GM12891 (cell line): ENCODE results near the gene GPLD1.
"Not testable (repeated sequence)": the region's sequence is repeated elsewhere in the genome, so short reads cannot be mapped to it uniquely, and the experiment has no call there.

Source experiments
- DNase-seq: peaks from one replicate; pipeline ENCODE4 v3.0.0; 2011; ENCODE audit warnings: low spot score; ENCODE audit not compliant: insufficient read length
- FAIRE-seq: peaks from 2 replicates; lab custom pipeline; 2011; peaks lifted over from hg19 to GRCh38; lab: Jason Lieb, UNC
- PAX5 ChIP-seq: IDR thresholded peaks from 2 replicates; pipeline ENCODE4 v1.6.1; 2011; ENCODE audit warnings: low read length, moderate library complexity, mild to moderate bottlenecking; ENCODE audit not compliant: insufficient read depth, severe bottlenecking
- POLR2A ChIP-seq: IDR thresholded peaks from 2 replicates; pipeline ENCODE4 v1.6.1; 2011; ENCODE audit warnings: low read depth, low read length, control low read depth
- POLR2AphosphoS5 ChIP-seq: IDR thresholded peaks from 2 replicates; pipeline ENCODE4 v1.6.1; 2011; ENCODE audit warnings: low read depth, low read length, control low read depth
- POU2F2 ChIP-seq: IDR thresholded peaks from 2 replicates; pipeline ENCODE4 v1.6.1; 2011; ENCODE audit warnings: low read depth, mild to moderate bottlenecking, control low read depth, low read length, moderate library complexity
- SPI1 ChIP-seq: IDR thresholded peaks from 2 replicates; pipeline ENCODE4 v1.6.1; 2011; ENCODE audit warnings: low read depth, low read length, control low read depth
- TAF1 ChIP-seq: IDR thresholded peaks from 2 replicates; pipeline ENCODE4 v1.6.1; 2011; ENCODE audit warnings: low read depth, low read length, control low read depth

Gene GPLD1

GRCh38 chr6:24522228-24523176, 33.1 kb upstream of the GPLD1 start:
- FAIRE-seq = peak; percentile 90
- DNase-seq = peak; percentile 17

DNA sequence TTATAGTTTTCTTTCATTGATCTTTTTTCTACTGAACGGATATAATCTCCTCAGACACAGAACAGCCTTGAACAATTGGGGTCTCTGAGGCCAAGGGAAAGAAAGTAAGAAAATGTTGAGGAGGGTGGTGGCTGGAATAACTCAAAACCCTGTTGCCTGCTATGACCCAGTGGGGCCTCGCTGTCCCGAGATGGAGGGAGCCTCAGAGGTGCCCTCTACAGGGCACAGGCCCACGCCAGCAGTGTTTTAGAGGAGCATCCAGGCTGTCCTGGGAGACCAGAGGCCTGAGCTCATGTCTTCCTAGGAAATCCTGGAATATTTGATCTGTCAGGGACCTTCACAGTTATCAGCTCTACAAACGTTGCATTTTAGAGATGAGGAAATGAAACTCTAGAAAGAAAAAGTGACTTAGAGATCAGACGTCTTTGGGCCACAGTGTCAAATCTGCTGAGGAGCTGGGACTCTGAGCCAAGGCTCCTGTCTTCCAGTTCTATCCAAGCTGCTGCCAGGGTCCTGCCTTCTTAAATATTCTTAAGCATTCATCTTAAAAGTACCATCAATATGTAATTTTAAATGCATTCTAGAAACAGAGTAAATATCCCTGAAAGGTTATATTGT, 31.7 kb upstream of the GPLD1 start:
- no peak for DNase-seq
- FAIRE-seq = peak; percentile 82
- no peak for TF ChIP-seq POLR2AphosphoS5
- no peak for TF ChIP-seq TAF1
- TF ChIP-seq SPI1 = peak; percentile 92
- TF ChIP-seq POU2F2 = no peak

More at GRCh38 chr6:24522228-24523176, 33.1 kb upstream of the GPLD1 start:
- TF ChIP-seq TAF1 (no peak), POU2F2 (peak; percentile 59; the same call in 1 of the 2 replicates), POLR2AphosphoS5 (peak; percentile 40; the same call in 1 of the 2 replicates), POLR2A (peak; percentile 69), SPI1 (peak; percentile 51), PAX5 (peak; percentile 81)

DNA sequence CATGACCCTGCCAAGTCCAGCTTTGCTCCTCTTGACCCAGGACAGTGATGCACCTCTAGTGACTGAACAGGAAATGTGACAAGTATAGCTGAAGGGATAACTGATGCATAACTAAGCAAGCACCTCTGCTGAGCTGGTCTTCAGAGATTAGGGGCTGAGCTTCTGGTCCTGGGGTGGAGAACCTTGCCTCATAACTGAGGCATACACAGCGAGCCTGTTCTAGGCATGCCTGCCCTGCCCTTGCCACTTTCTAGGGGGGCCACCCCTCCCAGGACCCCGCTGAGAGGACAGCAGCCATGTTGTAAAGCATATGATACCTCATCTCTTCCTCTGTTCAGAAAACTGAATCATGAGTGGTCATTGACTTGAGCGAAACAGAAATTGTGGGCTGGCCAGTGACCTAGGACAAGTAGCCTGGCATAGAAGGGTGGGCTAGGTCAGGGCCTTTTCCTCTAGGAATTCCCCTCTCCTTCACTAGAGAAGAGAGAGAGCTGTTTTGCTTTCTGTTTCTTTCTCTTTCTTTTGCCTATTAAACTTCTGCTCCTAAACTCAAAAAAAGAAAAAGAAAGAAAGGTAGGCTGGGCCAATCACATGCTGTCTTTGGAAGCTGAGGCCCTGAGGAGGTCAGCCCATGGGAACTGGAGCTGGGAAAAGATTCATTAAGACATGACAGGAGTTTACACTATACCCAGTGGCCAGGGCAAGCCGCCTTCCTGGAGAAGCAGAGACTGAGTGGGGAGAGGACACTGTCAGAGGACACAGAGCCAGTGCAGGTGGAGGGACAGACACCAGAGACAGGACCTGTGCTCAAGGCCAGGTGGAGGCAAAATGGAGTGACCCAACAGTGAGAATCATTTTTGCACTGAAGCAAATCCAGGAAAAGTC, 28.5 kb upstream of the GPLD1 start:
- no peak for DNase-seq
- no peak for TF ChIP-seq PAX5
- TF ChIP-seq TAF1 = peak; percentile 54; the same call in 1 of the 2 replicates
- peak; percentile 65; the same call in 1 of the 2 replicates for TF ChIP-seq POLR2A
- TF ChIP-seq POLR2AphosphoS5 = peak; percentile 45; the same call in 1 of the 2 replicates
- peak; percentile 86 for TF ChIP-seq POU2F2
- peak; percentile 91 for FAIRE-seq

DNA sequence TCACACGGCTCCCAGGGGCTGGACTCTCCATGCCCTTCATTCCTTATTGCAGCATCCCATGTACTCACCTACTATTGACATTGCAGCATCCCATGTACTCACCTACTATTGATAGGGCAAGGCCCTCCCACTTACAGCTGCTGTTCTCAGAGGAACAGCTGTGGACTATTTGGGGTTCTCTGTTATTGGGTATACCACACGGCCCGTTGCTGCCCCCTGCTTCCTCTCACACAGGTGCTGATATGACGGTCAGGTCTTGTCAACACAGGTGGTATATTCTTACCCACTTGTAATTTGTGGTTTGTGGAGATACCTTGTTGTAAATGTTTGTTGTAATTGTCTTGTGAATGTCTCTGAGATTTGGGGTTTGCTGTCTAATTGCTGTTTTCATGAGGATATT, 24.2 kb upstream of the GPLD1 start:
- TF ChIP-seq POU2F2 = no peak
- 0 out of 2 replicates have a peak, but pooled peaks have one; percentile 7 for TF ChIP-seq SPI1
- TF ChIP-seq POLR2A = no peak
- peak; percentile 74 for FAIRE-seq
- DNase-seq = no peak

DNA sequence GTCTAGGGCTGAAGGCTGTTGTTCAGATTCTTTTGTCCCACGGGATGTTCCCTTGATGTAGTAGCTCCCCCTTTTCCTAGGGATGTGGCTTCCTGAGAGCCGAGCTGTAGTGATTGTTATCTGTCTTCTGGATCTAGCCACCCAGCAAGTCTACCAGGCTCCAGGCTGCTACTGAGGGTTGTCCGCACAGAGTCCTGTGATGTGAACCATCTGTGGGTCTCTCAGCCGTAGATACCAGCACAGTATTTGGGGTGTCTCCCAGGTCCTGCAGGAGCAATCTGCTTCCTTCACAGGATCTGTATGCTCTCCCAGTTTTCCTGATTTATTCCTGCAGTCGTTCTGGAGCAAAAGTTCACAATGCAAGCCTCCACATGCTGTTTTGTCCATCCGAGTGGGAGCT, 22.6 kb upstream of the GPLD1 start:
- FAIRE-seq, DNase-seq: not testable (repeated sequence)

DNA sequence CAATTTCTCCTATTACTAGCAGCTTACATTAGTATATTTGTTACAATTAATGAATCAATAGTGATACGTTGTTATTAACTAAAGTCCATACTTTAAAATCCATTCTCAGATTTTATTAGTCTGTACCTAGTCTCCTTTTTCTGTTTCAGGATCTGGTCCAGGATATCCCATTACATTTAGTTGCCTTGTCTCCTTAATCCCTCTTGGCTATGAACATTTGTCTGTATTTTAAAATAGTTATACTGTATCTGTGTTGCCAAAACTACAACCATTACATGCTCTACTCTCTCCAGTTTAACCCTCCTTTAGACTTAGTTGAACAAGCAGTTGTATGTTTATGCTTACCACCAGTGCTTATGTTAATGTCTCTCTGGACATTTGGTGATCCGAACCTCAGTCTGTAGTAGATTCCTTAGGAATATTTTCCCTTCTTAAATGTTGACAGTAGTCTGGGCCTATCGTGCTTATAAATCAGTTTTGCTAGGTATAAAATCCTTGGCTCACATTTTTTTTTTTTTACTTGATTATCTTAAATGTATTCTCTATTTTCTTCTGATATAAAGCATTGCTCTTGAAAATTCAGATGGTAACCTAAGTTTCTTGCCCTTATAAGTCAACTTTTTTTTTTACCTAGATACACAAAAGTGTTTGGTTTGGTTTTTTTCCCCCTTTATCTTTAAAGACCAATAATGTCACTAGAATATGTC, 17.6 kb upstream of the GPLD1 start:
- no peak for TF ChIP-seq POLR2AphosphoS5
- no peak for TF ChIP-seq POU2F2
- TF ChIP-seq TAF1 = no peak
- FAIRE-seq (no peak), DNase-seq (no peak)

DNA sequence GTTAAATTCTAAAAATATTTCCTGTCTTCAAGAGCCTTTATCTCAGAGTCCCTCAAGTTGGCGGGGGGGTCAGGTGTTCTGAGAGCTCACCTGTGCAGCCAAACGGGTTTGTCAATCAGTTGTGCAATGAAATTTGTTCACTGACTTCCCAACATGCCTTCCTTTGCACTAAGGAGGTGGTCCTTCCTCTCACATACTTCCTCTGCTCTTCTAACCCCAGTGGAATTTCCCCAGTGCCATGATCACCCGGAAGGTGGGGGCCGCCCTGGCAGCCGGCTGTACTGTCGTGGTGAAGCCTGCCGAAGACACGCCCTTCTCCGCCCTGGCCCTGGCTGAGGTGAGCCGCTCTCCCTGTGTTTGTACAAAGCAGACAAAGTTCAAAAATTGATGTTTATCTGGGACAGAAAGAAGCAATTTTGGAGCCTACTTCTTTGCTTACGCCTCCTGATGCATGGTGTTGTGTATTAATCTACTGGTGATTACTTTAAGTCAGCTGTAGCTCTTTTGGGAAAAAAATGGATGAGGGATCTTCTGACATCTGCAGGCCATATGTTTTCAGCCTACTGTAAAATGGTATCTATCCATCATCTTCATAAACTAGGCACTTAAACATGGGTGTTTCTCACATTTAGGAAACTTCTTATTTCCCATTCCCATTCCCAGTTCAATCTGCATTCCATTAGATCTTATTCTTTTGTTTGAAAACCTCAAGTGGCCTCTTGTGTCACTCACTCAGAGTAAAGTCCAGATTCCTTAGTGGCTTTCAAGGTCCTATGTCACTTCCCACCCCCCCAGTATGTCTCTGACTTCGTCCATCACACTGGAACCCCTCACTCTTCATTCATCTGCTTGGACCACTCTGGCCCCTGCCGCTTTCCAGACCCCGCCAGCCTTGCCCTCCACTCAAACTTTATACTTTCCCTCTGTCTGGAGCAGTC, 15.5 kb upstream of the GPLD1 start:
- FAIRE-seq = no peak
- no peak for TF ChIP-seq TAF1
- no peak for TF ChIP-seq PAX5
- no peak for TF ChIP-seq POLR2AphosphoS5
- no peak for TF ChIP-seq POU2F2
- TF ChIP-seq POLR2A = no peak
- no peak for TF ChIP-seq SPI1
- DNase-seq = no peak

DNA sequence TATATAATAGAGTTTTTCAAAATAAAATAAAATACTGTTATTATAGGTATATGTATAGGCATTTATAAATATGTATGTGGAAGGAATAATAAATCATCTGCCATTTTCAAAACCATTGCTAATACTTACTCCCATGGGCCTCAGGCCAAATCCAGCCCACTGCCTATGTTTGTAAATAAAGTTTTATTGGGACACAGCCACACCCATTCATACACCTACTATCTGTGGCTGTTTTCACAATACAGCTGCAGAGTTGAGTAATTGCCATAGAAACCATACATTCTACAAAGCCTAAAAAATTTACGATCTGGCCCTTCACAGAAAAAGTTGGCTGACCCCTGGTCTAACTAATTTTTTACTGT, 14.9 kb upstream of the GPLD1 start:
- FAIRE-seq (no peak), DNase-seq (no peak)
- no peak for TF ChIP-seq POLR2AphosphoS5
- TF ChIP-seq PAX5 = no peak
- TF ChIP-seq POU2F2 = no peak
- no peak for TF ChIP-seq SPI1
- no peak for TF ChIP-seq TAF1
- no peak for TF ChIP-seq POLR2A
